Measurements from ENCODE around the gene RHBDF1. TPM values are rescaled to one million over a fixed set of nuclear protein-coding genes. Genes with fewer than 3 reads are reported as not detected.
"Not testable (repeated sequence)": the region's sequence is repeated elsewhere in the genome, so short reads cannot be mapped to it uniquely, and the experiment has no call there.

Gene RHBDF1
- total and polyA plus RNA-seq, 2 of the 13 experiments (the other 11 are each of a cell fraction or from before 2014, with no cell fraction given), result 5.4 to 26.9 TPM

DNA sequence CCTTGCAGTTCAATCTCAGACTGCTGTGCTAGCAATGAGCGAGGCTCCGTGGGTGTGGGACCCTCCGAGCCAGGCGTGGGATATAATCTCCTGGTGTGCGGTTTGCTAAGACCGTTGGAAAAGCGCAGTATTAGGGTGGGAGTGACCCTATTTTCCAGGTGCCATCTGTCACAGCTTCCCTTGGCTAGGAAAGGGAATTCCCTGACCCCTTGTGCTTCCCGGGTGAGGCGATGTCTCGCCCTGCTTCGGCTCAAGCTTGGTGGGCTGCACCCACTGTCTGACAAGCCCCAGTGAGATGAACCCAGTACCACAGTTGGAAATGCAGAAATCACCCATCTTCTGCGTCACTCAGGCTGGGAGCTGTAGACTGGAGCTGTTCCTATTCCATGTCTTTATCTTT lies 51.5 kb downstream of the RHBDF1 start:
- in situ Hi-C loops (cut with HindIII; ENCODE audit: extremely low pct_ligation_motif_present, low pct_unique_long_range_greater_than_20kb); H3K27me3 ChIP-seq (ENCODE audit: control insufficient read depth in 1 of 2, insufficient read depth in 2 of 2, low read length in 2 of 2); DNase-seq (ENCODE audit: low spot score); POLR2A ChIA-PET; H3K9ac ChIP-seq (ENCODE audit: insufficient read depth, low read depth, low read length); H3K4me1 ChIP-seq (ENCODE audit: insufficient read depth, low read length); FAIRE-seq; BruUV-seq (replicated peaks); H3K79me2 ChIP-seq (ENCODE audit: insufficient read depth, low read length); ATAC-seq; CTCF ChIA-PET (ENCODE audit: low intra/inter-chr PET ratio, low total read pairs); H2AFZ ChIP-seq (ENCODE audit: low read length); H3K9me3 ChIP-seq (ENCODE audit: low read length); H3K27ac ChIP-seq (ENCODE audit: extremely low read length, insufficient read depth, low read length); H3K4me2 ChIP-seq (ENCODE audit: low read depth, low read length); H4K20me1 ChIP-seq (ENCODE audit: insufficient read depth, low read length); H3K36me3 ChIP-seq (replicated peaks in 1 of 2; ENCODE audit: control insufficient read depth in 1 of 2, insufficient read depth in 2 of 2, low read length in 2 of 2); H3K4me3 ChIP-seq (replicated peaks in 1 of 3; ENCODE audit: insufficient read depth in 1 of 3, low read depth in 2 of 3, low read length in 3 of 3); intact Hi-C loops (cut with micrococcal nuclease; ENCODE audit: unreplicated experiment): not testable (repeated sequence)
- WGBS (ENCODE audit: low lambda C conversion rate), result 44% methylated on average over 7 of the region's 12 CpGs

DNA sequence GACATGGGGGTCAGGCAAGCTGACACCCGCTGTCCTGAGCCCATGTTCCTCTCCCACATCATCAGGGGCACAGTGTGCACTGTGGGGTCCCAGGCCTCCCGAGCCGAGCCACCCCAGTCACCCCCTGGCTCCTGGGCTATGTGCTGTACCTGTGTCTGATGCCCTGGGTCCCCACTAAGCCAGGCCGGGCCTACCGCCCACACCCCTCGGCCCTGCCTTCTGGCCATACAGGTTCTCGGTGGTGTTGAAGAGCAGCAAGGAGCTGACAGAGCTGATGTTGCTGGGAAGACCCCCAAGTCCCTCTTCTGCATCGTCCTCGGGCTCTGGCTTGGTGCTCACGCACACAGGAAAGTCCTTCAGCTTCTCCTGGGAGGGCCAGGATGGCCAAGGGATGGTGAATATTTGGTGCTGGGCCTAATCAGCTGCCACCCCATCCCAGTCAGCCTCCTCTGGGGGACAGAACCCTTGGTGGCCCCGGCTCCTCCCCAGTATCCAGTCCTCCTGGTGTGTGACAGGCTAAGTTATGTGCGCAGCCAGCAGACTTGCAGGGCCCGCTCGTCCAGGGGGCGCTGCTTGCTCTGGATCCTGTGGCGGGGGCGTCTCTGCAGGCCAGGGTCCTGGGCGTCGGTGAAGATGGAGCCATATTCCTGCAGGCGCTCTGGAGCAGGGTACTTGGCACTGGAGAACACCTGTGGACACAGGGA lies 55.2 kb downstream of the RHBDF1 start:
- H3K4me3 ChIP-seq (replicated peaks in 1 of 3; ENCODE audit: insufficient read depth in 1 of 3, low read depth in 2 of 3, low read length in 3 of 3); CTCF ChIA-PET (ENCODE audit: low intra/inter-chr PET ratio, low total read pairs); H2AFZ ChIP-seq (ENCODE audit: low read length); H3K4me2 ChIP-seq (ENCODE audit: low read depth, low read length); ATAC-seq; FAIRE-seq; H3K36me3 ChIP-seq (replicated peaks in 1 of 2; ENCODE audit: control insufficient read depth in 1 of 2, insufficient read depth in 2 of 2, low read length in 2 of 2); H3K4me1 ChIP-seq (ENCODE audit: insufficient read depth, low read length); DNase-seq (ENCODE audit: low spot score); H3K9ac ChIP-seq (ENCODE audit: insufficient read depth, low read depth, low read length); H3K27me3 ChIP-seq (ENCODE audit: control insufficient read depth in 1 of 2, insufficient read depth in 2 of 2, low read length in 2 of 2); BruUV-seq (replicated peaks); H3K9me3 ChIP-seq (ENCODE audit: low read length); H3K79me2 ChIP-seq (ENCODE audit: insufficient read depth, low read length); intact Hi-C loops (cut with micrococcal nuclease; ENCODE audit: unreplicated experiment); in situ Hi-C loops (cut with HindIII; ENCODE audit: extremely low pct_ligation_motif_present, low pct_unique_long_range_greater_than_20kb); H4K20me1 ChIP-seq (ENCODE audit: insufficient read depth, low read length); POLR2A ChIA-PET; H3K27ac ChIP-seq (ENCODE audit: extremely low read length, insufficient read depth, low read length): not testable (repeated sequence)
- TF ChIP-seq, protein P1, sequence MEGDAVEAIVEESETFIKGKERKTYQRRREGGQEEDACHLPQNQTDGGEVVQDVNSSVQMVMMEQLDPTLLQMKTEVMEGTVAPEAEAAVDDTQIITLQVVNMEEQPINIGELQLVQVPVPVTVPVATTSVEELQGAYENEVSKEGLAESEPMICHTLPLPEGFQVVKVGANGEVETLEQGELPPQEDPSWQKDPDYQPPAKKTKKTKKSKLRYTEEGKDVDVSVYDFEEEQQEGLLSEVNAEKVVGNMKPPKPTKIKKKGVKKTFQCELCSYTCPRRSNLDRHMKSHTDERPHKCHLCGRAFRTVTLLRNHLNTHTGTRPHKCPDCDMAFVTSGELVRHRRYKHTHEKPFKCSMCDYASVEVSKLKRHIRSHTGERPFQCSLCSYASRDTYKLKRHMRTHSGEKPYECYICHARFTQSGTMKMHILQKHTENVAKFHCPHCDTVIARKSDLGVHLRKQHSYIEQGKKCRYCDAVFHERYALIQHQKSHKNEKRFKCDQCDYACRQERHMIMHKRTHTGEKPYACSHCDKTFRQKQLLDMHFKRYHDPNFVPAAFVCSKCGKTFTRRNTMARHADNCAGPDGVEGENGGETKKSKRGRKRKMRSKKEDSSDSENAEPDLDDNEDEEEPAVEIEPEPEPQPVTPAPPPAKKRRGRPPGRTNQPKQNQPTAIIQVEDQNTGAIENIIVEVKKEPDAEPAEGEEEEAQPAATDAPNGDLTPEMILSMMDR (CRISPR knock-in tag; IDR thresholded peaks at IDR 0.05), result 0 out of 2 replicates have a peak, but pooled peaks have one; percentile 12
- 36% methylated on average over 5 of the region's 20 CpGs for WGBS (ENCODE audit: low lambda C conversion rate)

Measured in HepG2 (cell line).